ACHN (cell line): ENCODE measurements around the gene CUX1.
"Not testable (repeated sequence)": the region's sequence is repeated elsewhere in the genome, so short reads cannot be mapped to it uniquely, and the experiment has no call there.

Source experiments
- DNase-seq: peaks from one replicate; pipeline ENCODE4 v3.0.0-alpha.2; 2015
- in situ Hi-C: cut with HindIII; loops from 2 replicates; pipeline ENCODE4 v1.10.0; 2017; ENCODE audit warnings: low sequenced_read_pairs, low pct_ligation_motif_present, low pct_unique_long_range_greater_than_20kb

Gene CUX1

DNA sequence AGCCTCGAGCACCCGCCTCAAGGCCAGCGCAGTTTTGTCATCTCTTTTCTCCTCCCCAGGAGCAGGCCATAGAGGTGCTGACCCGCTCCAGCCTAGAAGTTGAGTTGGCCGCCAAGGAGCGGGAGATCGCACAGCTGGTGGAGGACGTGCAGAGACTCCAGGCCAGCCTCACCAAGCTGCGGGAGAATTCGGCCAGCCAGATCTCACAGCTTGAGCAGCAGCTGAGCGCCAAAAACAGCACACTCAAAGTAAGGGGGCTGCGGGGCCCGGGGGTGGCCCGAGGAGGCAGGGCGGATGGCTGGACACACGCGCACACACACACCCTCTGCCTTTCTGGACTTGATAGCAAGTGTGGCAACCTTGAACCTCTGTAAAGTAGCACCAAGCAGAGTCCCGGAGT lies 361.0 kb downstream of the CUX1 start:
- in situ Hi-C loops: no loop called here
- no peak for DNase-seq

DNA sequence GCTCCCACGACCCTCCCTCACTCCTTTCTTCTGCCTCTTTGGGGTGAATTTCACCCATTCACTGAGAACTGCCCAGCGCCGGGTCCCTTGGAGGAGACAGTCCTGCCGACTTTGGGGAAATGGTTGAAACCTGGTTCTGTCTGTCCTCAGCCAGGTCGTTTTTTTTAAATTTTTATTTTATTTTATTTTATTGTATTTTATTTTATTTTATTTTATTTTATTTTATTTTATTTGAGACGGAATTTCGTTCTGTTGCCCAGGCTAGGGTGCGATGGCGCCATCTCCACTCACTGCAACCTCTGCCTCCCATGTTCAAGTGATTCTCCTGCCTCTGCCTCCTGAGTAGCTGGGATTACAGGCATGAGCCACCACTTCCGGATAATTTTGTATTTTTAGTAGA lies 363.3 kb downstream of the CUX1 start:
- no peak for DNase-seq
- in situ Hi-C loops: no loop called here

DNA sequence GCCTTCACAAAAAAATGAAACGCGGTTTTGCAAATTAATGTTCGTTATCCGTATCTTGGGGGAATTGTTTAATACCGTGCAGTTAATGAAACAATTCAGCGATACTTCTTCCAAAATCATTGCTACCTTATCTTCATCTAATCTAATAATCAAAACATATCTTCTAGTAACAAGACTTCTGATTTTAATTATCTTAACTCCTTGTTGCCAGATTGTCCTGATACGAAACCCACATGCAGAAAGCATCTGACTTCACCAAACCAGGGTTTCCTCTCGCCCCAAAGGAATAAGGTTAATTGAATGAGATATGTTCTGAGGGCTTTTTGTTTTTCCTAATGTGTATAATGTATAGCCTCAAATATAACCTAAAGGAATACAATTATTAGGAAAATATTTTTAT lies 364.1 kb downstream of the CUX1 start:
- in situ Hi-C loops: no loop called here

GRCh38 chr7:102182016-102182415 lies 364.6 kb downstream of the CUX1 start:
- in situ Hi-C loops: no loop called here
- no peak for DNase-seq

More for the DNA sequence above, 364.1 kb downstream of the CUX1 start:
- DNase-seq: no peak

GRCh38 chr7:102183848-102184247 lies 366.4 kb downstream of the CUX1 start:
- DNase-seq, in situ Hi-C loops: not testable (repeated sequence)

- no peak for DNase-seq
- in situ Hi-C loops: no loop called here
Observed at GRCh38 chr7:102184303-102184702, 366.9 kb downstream of the CUX1 start.

DNA sequence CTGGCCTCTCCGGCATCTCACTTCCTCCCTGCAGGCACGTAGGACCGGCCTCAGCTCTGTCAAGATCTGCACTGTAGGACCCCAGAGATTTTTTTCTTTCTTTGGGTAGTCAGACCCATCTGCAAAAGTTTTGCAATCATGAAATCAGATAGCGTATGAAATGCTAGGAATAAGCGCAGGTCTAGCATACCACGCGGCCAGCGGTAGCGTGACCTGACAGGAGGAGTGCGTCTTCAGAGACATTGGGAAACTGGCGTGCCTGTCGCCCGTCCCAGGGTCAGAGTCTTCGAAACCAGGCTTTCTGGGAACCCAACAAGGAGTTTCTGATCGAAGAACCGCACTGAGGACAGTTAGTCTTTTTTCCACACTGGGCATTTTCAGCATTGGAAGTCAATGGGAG lies 368.4 kb downstream of the CUX1 start:
- in situ Hi-C loops: no loop called here
- no peak for DNase-seq

DNA sequence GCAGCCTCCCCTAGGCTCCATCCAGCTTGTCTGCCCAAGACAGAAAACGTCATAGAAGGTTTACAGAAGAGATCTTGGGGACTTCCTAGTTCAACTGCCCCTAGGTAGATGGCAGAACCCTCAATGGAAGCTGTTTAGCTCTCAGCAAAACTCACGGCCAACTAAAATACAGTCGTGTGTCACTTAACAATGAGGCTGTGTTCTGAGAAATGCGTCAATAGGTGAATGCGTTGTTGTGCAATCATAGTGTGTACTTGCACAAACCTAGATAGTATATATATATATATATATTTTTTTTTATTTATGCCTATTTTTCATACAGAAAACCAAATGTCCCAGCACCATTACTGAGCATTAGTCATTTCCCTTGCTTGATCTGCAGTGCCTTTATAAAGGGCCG lies 368.9 kb downstream of the CUX1 start:
- in situ Hi-C loops: no loop called here
- DNase-seq: no peak

- in situ Hi-C loops: no loop called here
- no peak for DNase-seq
Observed at GRCh38 chr7:102188746-102189145, 371.3 kb downstream of the CUX1 start.

- in situ Hi-C loops: no loop called here
Observed at GRCh38 chr7:102189756-102190155, 372.3 kb downstream of the CUX1 start.

DNA sequence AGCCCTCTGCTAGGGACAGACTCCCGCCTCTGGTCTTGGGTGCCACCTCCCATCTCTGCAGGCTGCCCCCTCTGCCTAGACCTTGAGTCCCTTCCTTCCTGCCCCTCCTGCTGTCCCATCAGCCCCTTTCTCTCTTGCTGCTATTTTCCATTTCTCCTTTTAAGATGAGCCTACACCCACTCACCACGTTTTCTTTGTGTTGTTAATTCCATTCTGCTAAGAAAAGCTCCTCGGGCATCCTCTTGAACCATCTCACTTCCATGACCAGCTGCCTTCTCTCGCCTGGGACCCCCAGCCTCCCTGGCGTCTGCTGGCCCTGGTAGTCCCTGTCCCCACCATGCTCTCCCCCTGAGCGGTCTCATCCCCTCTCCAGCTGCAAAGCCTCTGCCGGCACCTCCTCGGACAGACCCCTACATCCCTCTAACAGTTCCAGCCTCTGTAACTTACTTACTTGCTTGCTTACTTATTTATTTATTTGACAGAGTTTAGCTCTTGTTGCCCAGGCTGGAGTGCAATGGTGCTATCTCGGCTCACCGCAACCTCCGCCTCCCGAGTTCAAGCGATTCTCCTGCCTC lies 373.4 kb downstream of the CUX1 start:
- DNase-seq: no peak
- in situ Hi-C loops: no loop called here

More at GRCh38 chr7:102189756-102190155, 372.3 kb downstream of the CUX1 start:
- DNase-seq: no peak

DNA sequence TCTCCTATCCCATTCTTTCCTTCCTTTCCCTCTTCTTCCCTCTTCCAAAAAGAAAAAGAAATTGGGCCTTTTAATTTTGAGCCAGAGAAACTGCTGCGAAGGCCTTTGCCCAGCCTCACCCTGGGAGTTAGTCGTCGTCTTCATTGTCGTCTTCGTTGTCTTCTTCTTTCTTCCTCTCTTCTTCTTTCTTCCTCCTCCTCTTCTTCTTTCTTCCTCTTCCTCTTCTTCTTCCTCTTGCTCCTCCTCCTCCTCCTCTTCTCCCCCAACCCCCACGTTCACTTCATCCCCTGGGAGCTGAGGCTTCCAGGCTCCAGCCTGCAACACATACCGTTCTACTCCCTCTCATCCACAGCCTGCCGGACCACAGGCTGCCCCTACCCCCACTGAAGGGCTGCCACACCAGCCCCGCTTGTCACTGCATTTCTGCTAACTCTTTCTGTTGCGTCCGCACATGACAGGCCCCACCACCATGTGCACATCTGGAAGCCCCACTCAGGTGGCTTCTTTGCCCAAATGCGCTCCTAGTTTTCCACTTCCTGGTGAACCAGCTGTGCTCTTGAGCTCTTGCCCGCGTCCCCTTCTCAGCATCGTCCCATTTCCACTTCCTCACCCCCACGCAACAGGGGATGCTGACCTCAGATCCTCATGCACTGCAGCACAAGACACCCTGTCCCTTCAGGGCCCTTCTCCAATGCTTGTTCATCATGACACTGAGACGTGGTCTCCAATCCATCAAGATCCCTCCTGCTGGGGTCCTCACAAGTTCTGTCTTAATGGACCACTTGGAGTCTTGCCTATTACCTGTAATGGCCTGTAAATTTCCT lies 374.3 kb downstream of the CUX1 start:
- DNase-seq: no peak
- in situ Hi-C loops: no loop called here

DNA sequence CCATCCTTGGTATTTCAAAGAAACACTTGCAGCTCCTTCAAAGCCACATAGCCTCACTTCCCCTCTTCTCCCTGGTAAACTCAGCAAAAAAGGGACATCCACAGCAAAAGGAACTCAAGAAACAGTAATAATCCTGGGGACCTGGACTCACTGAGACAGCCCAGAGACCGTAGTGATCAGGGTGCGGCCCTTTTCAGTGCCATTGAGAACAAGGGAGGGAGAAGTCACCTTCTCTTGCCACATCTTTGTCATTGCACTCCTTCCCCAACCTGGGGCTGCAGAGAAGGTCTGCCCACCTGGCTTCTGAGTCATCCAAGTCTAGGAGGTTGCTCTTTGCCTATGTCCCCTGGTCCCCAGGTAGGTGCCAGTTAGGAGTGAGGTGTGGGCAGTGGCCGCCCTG lies 375.4 kb downstream of the CUX1 start:
- in situ Hi-C loops: no loop called here
- DNase-seq: no peak

DNA sequence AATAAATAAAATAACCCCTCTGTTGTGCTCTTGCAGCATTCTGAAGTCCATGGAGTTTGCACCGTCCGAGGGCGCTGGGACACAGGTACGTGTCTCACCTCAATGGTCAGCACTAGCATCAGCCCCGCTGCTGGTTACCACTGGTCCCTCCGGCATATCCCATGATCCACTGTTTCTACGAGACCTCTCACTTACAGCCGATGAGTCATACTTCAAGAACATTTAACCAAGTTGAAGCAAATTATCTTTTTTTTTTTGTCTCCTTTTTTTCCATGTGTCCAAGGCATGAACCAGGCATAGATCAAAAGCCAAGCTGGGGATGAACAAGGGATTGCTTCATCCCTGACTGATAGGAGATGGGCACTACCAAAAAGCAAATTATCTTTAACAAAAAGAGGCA lies 376.4 kb downstream of the CUX1 start:
- DNase-seq: no peak
- in situ Hi-C loops: no loop called here

GRCh38 chr7:102195361-102195760 lies 377.9 kb downstream of the CUX1 start:
- DNase-seq: no peak
- in situ Hi-C loops: no loop called here

DNA sequence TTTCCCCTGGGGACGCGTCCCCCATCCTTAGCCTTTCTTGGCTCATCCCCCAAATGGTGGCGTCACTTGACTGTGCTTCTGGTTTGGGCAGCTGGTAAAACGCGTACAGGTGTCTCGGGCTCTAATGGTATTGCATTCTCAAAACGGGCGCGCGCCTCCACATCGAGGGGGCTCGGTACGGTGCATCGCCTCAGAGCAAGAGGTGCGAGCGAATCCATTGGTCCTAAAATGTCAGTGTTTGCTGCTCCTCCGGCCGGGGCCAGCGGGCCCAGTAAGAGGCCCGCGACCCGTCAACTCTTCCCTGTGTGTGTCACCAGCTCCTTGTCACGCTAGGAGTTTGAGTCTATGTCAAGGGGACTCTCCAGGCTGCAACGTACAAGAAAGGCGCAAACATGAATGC lies 378.6 kb downstream of the CUX1 start:
- in situ Hi-C loops: no loop called here
- DNase-seq: no peak

GRCh38 chr7:102197161-102197560 lies 379.7 kb downstream of the CUX1 start:
- in situ Hi-C loops: no loop called here
- DNase-seq: no peak

DNA sequence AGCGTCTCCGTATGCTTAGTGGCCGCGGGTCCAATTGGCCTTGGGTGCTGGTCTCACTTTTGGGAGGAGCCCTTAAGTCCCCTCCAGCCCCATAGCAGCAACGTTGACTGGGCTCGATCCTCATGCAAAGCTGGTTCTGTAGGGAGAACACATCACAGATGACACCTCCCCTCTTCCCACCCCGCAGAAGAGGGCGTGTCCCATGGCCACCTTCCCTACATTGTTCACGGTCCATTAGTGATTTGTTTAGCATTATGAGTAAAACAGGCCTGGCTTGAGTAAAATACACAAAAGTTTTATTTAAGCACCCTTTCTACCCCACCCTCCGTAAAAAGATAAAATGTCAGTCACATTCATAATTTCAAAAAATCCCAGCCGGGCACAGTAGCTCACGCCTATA lies 380.2 kb downstream of the CUX1 start:
- DNase-seq: no peak
- in situ Hi-C loops: no loop called here

DNA sequence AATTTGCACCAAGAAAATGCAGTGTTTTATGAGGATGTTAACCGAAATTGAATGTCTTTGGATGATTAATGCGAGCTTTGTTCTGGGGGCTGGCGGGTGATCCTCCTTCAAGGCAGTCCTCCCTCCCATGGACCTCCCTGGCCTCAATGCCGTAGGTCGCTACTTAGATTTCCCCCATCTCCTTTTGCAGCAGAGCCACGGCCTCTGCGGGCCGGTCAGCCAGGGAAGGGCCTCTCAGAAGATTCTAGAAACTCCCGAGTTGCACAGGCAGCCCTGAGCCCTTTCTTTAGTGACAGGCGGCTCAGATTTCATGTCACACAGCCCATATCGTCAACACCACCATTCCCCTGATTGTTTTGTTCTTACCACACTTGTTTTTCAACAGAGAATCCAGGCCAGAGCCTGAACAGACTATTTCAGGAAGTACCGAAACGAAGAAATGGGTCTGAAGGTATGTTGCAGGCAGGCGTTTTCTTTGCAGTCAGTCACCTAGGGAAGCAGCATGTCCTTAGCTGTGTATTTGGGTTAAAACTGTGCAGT lies 381.1 kb downstream of the CUX1 start:
- in situ Hi-C loops: no loop called here
- no peak for DNase-seq

DNA sequence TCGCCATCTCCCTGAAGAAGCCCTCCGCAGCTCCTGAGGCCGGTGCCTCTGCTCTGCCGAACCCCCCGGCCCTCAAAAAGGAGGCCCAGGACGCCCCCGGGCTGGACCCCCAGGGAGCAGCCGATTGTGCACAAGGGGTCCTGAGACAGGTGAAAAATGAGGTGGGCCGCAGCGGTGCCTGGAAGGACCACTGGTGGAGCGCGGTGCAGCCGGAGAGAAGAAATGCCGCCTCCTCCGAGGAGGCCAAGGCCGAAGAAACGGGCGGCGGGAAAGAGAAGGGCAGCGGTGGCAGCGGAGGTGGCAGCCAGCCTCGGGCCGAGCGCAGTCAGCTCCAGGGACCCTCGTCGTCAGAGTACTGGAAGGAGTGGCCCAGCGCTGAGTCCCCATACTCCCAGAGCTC lies 384.1 kb downstream of the CUX1 start:
- in situ Hi-C loops: no loop called here
- no peak for DNase-seq
